Omental fat pad (tissue), 4 donors: ENCODE results near the gene LRP1-AS. TPM values are rescaled to one million over a fixed set of nuclear protein-coding genes. Genes with fewer than 3 reads are reported as not detected.
A peak's percentile ranks its signal among the peaks of the same experiment; 100 is the strongest.

ENCODE experiments used
- ATAC-seq: fragments of 150-250 bp; one replicate; pipeline ENCODE4 v1.9.1; 2016; ENCODE audit warnings: mild to moderate bottlenecking, moderate library complexity; ENCODE audit not compliant: low FRiP score
- DNase-seq: peaks from one replicate; pipeline ENCODE4 v3.0.0-alpha.2; 2019; ENCODE audit warnings: low spot score
- total RNA-seq, 4 donors: library from RNA; depleted of rRNA; stranded (reverse); fragments of >200 nt; gene quantifications; one replicate each; pipeline ENCODE4 v1.1.0, GENCODE V29; 2016
- TF ChIP-seq, protein P1 (sequence below), 3 donors: fragments of 450-650 bp; IDR thresholded peaks; one replicate each; pipeline ENCODE4 v1.5.1; 2016 to 2017; ENCODE audit warnings: antibody characterized with exemption in 3 of 3, mild to moderate bottlenecking in 3 of 3, moderate library complexity in 2 of 3

Gene LRP1-AS
- total RNA-seq, 4 donors from 2014 or later: not detected

DNA sequence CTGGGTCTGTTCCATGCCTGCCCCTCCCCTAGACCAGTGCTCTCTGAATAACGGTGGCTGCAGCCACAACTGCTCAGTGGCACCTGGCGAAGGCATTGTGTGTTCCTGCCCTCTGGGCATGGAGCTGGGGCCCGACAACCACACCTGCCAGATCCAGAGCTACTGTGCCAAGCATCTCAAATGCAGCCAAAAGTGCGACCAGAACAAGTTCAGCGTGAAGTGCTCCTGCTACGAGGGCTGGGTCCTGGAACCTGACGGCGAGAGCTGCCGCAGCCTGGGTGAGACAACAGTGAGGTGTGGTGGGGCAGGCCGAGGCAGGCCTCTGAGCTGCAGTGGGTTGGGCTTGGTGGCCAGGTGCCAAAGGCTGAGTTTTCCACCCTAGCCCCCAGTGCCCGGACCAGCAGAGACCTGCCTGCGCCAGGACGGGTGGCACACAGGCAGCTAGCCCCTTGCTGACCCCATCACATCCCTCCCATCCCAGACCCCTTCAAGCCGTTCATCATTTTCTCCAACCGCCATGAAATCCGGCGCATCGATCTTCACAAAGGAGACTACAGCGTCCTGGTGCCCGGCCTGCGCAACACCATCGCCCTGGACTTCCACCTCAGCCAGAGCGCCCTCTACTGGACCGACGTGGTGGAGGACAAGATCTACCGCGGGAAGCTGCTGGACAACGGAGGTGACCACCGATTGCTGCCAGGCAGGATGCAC lies 28.2 kb upstream of the LRP1-AS start:
- TF ChIP-seq, protein P1, sequence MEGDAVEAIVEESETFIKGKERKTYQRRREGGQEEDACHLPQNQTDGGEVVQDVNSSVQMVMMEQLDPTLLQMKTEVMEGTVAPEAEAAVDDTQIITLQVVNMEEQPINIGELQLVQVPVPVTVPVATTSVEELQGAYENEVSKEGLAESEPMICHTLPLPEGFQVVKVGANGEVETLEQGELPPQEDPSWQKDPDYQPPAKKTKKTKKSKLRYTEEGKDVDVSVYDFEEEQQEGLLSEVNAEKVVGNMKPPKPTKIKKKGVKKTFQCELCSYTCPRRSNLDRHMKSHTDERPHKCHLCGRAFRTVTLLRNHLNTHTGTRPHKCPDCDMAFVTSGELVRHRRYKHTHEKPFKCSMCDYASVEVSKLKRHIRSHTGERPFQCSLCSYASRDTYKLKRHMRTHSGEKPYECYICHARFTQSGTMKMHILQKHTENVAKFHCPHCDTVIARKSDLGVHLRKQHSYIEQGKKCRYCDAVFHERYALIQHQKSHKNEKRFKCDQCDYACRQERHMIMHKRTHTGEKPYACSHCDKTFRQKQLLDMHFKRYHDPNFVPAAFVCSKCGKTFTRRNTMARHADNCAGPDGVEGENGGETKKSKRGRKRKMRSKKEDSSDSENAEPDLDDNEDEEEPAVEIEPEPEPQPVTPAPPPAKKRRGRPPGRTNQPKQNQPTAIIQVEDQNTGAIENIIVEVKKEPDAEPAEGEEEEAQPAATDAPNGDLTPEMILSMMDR (IDR thresholded peaks at IDR 0.05): peak in 1 of 3 donors; percentile 48
- ATAC-seq (peak; percentile 49), DNase-seq (peak; percentile 94)

DNA sequence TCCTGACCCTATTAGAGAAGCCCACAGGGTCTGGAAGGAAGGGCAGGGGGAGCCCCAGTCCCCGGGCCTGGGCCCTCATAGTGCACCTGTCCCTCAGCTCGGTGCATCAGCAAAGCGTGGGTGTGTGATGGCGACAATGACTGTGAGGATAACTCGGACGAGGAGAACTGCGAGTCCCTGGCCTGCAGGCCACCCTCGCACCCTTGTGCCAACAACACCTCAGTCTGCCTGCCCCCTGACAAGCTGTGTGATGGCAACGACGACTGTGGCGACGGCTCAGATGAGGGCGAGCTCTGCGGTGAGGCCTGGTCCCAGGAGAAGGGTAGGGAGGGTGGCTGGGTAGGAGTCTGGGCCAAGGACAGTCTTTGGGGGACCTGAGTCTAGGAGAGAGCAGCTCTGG lies 26.3 kb upstream of the LRP1-AS start:
- DNase-seq (no peak), ATAC-seq (no peak)
- TF ChIP-seq, protein P1 (IDR thresholded peaks at IDR 0.05): no peak

DNA sequence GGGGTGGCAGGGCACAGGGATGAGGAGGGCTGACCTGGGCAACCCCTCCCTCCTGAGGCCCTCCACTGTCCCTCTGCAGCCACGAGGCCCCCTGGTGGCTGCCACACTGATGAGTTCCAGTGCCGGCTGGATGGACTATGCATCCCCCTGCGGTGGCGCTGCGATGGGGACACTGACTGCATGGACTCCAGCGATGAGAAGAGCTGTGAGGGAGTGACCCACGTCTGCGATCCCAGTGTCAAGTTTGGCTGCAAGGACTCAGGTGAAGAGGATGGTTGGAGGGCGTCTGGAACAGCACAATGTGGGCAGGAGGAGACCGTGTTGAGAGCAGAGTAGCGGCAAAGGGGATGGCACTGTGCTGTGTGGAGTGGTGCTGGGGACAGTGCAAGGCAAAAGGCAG lies 25.7 kb upstream of the LRP1-AS start:
- ATAC-seq (no peak), DNase-seq (no peak)
- TF ChIP-seq, protein P1 (IDR thresholded peaks at IDR 0.05): no peak

DNA sequence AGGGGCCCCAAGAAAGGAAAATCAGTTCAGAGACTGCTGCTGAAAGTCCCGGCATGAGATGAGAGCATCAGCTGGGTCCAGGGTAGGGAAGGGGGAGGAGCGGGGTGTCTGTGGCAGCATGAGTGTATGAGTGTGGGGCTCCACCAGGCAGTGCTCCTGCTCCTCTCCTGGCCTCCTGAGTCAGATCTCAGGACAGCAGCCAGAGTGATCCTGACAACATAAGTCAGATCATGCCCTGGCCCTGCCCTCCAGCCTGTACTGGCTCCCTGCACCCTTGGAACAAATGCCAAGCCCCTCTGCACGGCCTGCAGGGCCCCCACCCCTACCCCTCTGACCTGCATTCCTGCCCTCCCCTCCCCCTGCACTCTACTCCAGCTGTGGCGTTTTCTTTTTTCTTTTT lies 24.2 kb upstream of the LRP1-AS start:
- ATAC-seq: peak; percentile 11
- TF ChIP-seq, protein P1 (IDR thresholded peaks at IDR 0.05): no peak
- DNase-seq: no peak

DNA sequence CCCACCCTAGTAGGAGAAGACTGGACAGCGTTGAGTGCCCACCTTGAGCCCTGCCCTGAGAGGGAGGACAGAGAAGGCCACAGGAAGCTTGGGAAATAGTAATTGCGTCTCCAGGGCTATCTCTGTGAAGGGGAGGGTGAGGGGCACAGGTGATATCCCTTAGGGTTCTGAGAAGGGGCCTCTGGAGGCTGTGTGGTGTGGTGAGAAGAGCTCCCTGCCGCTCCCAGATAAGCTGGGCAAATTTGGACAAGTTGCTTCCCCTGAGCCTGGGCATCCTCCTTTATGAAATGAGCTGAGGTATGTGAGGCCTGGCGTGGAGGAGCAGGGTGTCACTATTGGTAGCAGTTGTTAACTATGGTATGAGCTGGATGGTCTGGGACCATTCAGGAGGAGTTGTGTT lies 23.5 kb upstream of the LRP1-AS start:
- DNase-seq (no peak), ATAC-seq (no peak)
- TF ChIP-seq, protein P1 (IDR thresholded peaks at IDR 0.05): no peak

DNA sequence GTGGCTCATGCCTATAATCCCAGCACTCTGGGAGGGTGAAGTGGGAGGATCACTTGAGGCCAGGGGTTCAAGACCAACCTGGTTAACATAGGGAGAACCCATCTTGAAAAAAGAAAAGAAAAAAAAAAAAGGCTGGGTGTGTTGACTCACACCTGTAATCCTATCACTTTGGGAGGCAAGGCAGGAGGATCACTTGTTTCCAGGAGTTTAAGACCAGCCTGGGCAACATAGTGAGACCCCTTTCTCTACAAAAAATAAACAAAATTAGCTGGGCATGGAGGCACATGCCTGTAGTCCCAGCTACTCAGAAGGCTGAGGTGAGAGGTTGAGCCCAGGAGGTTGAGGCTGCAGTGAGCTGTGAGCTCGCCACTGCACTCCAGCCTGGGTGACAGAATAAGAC lies 23.0 kb upstream of the LRP1-AS start:
- ATAC-seq (no peak), DNase-seq (no peak)
- TF ChIP-seq, protein P1 (IDR thresholded peaks at IDR 0.05): no peak

DNA sequence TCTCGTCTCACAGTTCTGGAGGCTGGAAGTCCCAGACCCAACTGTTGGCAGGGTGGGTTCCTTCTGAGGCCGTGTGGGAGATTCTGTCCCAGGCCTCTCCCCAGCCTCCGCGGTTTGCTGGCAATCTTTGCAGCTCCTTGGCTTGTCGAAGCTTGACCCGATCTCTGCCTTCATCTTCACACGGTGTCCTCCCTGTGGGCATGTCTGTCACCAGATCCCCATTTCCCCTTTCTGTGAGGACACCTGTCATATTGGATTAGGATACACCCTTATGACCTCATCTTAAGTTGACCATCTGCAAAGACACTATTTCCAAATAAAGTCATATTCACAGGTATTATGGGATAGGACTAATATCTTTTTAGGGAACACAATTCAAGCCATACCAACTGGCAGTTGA lies 22.6 kb upstream of the LRP1-AS start:
- DNase-seq (no peak), ATAC-seq (no peak)
- TF ChIP-seq, protein P1 (IDR thresholded peaks at IDR 0.05): no peak
